ENCODE data around the gene SFPQ.

- TF ChIP-seq ZNF274 (IDR thresholded peaks at IDR 0.05; ENCODE audit: low read depth, low read length) (no peak), YY1 (IDR thresholded peaks at IDR 0.05; ENCODE audit: insufficient read depth, insufficient read length) (no peak), SUZ12 (IDR thresholded peaks at IDR 0.05; ENCODE audit: extremely low read depth, insufficient read depth, insufficient read length) (no peak)
Measured at GRCh38 chr1:35136780-35137179, 56.2 kb downstream of the SFPQ start.

All from NT2/D1 (cell line).